Stimulated activated CD8-positive, alpha-beta memory T cell treated with anti-CD3 and anti-CD28 coated beads, Interleukin-4, amount 100 ng/mL, for 1 hour (primary cell): Measurements from ENCODE around the gene GPR34.
"Not testable (repeated sequence)": the region's sequence is repeated elsewhere in the genome, so short reads cannot be mapped to it uniquely, and the experiment has no call there.

ENCODE experiments used
- DNase-seq, 2 donors: peaks; one replicate each; pipeline ENCODE4 v3.0.0-alpha.2; 2020; ENCODE audit warnings: low read depth in 2 of 2, low spot score in 1 of 2

GPR34 gene

GRCh38 chrX:41693024-41693423, 4.3 kb downstream of the GPR34 start:
- no peak for DNase-seq

GRCh38 chrX:41695426-41695825, 6.7 kb downstream of the GPR34 start:
- no peak for DNase-seq

- DNase-seq = no peak
Measured at GRCh38 chrX:41703574-41704029, 14.8 kb downstream of the GPR34 start.

- no peak for DNase-seq
Measured at GRCh38 chrX:41705042-41705441, 16.3 kb downstream of the GPR34 start.

GRCh38 chrX:41705680-41706374, 17.1 kb downstream of the GPR34 start:
- DNase-seq = no peak

GRCh38 chrX:41707218-41707617, 18.4 kb downstream of the GPR34 start:
- no peak for DNase-seq

- no peak for DNase-seq
Measured at GRCh38 chrX:41708486-41708885, 19.7 kb downstream of the GPR34 start.

GRCh38 chrX:41711021-41711667, 22.4 kb downstream of the GPR34 start:
- DNase-seq = no peak

- no peak for DNase-seq
Measured at GRCh38 chrX:41716222-41716621, 27.4 kb downstream of the GPR34 start.

GRCh38 chrX:41716767-41717473, 28.1 kb downstream of the GPR34 start:
- DNase-seq = no peak

- DNase-seq = no peak
Measured at GRCh38 chrX:41718481-41719235, 29.9 kb downstream of the GPR34 start.

GRCh38 chrX:41719610-41720009, 30.8 kb downstream of the GPR34 start:
- DNase-seq = not testable (repeated sequence)

GRCh38 chrX:41720125-41720779, 31.5 kb downstream of the GPR34 start:
- DNase-seq = peak in 1 of 2 donors; percentile 29

GRCh38 chrX:41721590-41721989, 32.8 kb downstream of the GPR34 start:
- DNase-seq = no peak

- DNase-seq = no peak
Measured at GRCh38 chrX:41722214-41722613, 33.4 kb downstream of the GPR34 start.

- no peak for DNase-seq
Measured at GRCh38 chrX:41722816-41723618, 34.2 kb downstream of the GPR34 start.

GRCh38 chrX:41723826-41724225, 35.1 kb downstream of the GPR34 start, which contains the start of gene GPR82:
Gene GPR82 (plus strand): TSS chrX:41724181. CDS start chrX:41727027, 2,846 bp downstream.
- no peak for DNase-seq

GRCh38 chrX:41728125-41728524, 39.4 kb downstream of the GPR34 start:
- DNase-seq = no peak

GRCh38 chrX:41730081-41730480, 41.3 kb downstream of the GPR34 start:
- no peak for DNase-seq

GRCh38 chrX:41732260-41732659, 43.5 kb downstream of the GPR34 start:
- no peak for DNase-seq
